Cardiac muscle cell (in vitro differentiated cells and primary cell): ENCODE data around the gene MTIF2. TPM values are rescaled to one million over a fixed set of nuclear protein-coding genes. Genes with fewer than 3 reads are reported as not detected.
"Not testable (repeated sequence)": the region's sequence is repeated elsewhere in the genome, so short reads cannot be mapped to it uniquely, and the experiment has no call there.

Experiments used
- DNase-seq, 2 donors: peaks; one replicate each; pipeline versions ENCODE4 v3.0.0 to v3.0.0-alpha.2; 2010 to 2017; ENCODE audit warnings: low read depth in 1 of 2, low spot score in 1 of 2
- H3K27ac ChIP-seq: fragments of 200-600 bp; sonication (generic); 2 replicates; pipeline ENCODE4 v1.5.1; 2016
- H3K27me3 ChIP-seq: fragments of 200-600 bp; sonication (generic); 2 replicates; pipeline ENCODE4 v1.6.0; 2016; ENCODE audit warnings: control low read depth
- H3K36me3 ChIP-seq: fragments of 200-600 bp; sonication (generic); 2 replicates; pipeline ENCODE4 v1.5.1; 2016; ENCODE audit warnings: control low read depth
- H3K4me1 ChIP-seq: fragments of 200-600 bp; sonication (generic); 2 replicates; pipeline ENCODE4 v1.8.1; 2017; ENCODE audit warnings: low read depth, mild to moderate bottlenecking, mixed run types
- H3K4me3 ChIP-seq: fragments of 200-600 bp; sonication (generic); 2 replicates; pipeline ENCODE4 v1.5.1; 2016; ENCODE audit warnings: mild to moderate bottlenecking
- H3K9me3 ChIP-seq: fragments of 200-600 bp; sonication (generic); 2 replicates; pipeline ENCODE4 v1.5.1; 2017; ENCODE audit warnings: low read depth, mild to moderate bottlenecking, control low read depth
- CTCF ChIP-seq: IDR thresholded peaks from 2 replicates; pipeline ENCODE4 v1.5.1; 2012; ENCODE audit warnings: low read depth, mild to moderate bottlenecking, low read length
- polyA plus RNA-seq: library from polyadenylated mRNA; unstranded; fragments of >200 nt; fragmentation: Nextera tagmentation; extraction: Ambion mirVana; gene quantifications from 2 replicates; pipeline ENCODE4 v1.2.1, GENCODE V29; 2016
- total RNA-seq: library from RNA; depleted of rRNA; stranded (reverse); fragments of >200 nt; gene quantifications from 2 replicates; pipeline ENCODE4 v1.2.3, GENCODE V29; 2016

MTIF2 gene
- total and polyA plus RNA-seq, 2 experiments from 2014 or later, result 15.4 to 25.6 TPM

- H3K9me3 ChIP-seq, result no peaks in the 10 kb centered on the region
- no peaks in the 10 kb centered on the region for H3K27me3 ChIP-seq
- no peaks in the 10 kb centered on the region for H3K4me1 ChIP-seq
- H3K36me3 ChIP-seq, result peaks cover 49% of the 10 kb centered on the region
- no peak for DNase-seq
- no peak for TF ChIP-seq CTCF
- no peak overlapping the region for H3K4me3 ChIP-seq
- no peak overlapping the region for H3K27ac ChIP-seq
Measured at GRCh38 chr2:55301277-55301676, 32.2 kb upstream of the MTIF2 start.

DNA sequence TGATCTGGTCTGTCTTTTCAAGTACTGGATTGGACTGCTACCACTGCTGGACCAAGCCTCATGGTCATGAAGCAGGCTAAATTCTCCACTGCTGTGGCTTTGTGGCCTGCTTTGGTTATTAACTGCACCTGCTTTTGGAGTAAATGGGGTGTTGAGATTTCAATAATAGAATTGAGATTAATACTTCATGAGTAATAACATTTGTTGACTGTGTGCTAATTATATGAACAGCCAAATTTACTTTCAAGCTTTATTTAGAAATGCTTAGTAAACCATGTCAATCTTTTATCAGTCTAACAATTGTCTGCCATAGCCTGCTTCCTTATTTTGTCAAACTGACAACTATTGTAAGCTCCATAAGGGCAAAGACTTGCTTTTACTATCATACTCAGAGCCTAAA lies 27.4 kb upstream of the MTIF2 start:
- Histone ChIP-seq H3K4me1 (peaks cover 6% of the 10 kb centered on the region), H3K36me3 (peaks cover 51% of the 10 kb centered on the region), H3K27ac (peak overlapping the region; percentile 55), H3K9me3 (no peaks in the 10 kb centered on the region), H3K4me3 (no peak overlapping the region), H3K27me3 (no peaks in the 10 kb centered on the region)
- no peak for TF ChIP-seq CTCF
- no peak for DNase-seq

GRCh38 chr2:55283083-55283482 lies 14.1 kb upstream of the MTIF2 start:
- no peak for DNase-seq
- H3K4me1 ChIP-seq, result no peaks in the 10 kb centered on the region
- H3K9me3 ChIP-seq, result no peaks in the 10 kb centered on the region
- H3K27me3 ChIP-seq, result no peaks in the 10 kb centered on the region
- no peak overlapping the region for H3K4me3 ChIP-seq
- H3K36me3 ChIP-seq, result peaks cover 3% of the 10 kb centered on the region
- no peak overlapping the region for H3K27ac ChIP-seq
- TF ChIP-seq CTCF, result no peak

DNA sequence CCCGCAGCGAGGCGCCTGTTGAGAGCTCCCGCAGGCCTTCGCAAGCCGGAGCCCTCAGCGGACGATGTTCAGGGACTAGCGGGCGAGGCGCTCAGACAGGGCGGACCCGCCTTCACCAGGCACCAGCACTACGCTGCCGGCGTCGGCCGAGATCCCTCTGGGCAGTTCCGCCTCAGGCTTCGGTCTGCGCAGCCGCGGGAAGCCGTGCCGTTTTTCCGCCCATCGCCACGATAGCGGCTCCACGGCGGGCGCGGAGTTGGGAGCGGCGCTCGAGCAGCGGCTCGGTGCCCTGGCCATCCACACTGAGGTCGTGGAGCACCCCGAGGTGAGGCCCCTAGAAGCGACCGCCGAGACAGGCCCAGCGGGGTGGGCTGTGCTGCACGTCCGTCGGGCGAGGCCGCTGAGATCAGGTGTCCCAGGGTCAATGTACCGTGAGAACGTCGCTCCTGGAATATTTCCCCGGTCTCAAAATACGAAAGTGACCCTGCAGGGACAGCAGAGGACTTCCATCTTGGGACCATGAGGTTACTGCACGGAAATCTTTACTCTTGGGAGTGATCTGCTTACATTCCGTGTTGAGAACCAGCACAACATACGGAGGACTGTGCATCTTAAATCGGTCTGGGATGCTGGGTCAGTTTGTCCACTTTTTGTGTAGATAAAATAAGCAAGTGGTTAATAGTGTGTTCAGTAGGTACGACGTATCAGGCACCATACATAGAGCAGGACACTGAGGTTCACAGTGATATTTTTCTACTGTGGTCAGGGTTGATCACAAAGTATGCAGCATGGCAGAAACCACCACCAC lies 13.3 kb upstream of the MTIF2 start:
- no peak overlapping the region for H3K27ac ChIP-seq
- peaks cover 3% of the 10 kb centered on the region for H3K36me3 ChIP-seq
- H3K4me1 ChIP-seq, result no peaks in the 10 kb centered on the region
- H3K27me3 ChIP-seq, result no peaks in the 10 kb centered on the region
- H3K4me3 ChIP-seq, result no peak overlapping the region
- no peak for TF ChIP-seq CTCF
- H3K9me3 ChIP-seq, result no peaks in the 10 kb centered on the region
- DNase-seq, result peak in 1 of 2 donors; percentile 93

DNA sequence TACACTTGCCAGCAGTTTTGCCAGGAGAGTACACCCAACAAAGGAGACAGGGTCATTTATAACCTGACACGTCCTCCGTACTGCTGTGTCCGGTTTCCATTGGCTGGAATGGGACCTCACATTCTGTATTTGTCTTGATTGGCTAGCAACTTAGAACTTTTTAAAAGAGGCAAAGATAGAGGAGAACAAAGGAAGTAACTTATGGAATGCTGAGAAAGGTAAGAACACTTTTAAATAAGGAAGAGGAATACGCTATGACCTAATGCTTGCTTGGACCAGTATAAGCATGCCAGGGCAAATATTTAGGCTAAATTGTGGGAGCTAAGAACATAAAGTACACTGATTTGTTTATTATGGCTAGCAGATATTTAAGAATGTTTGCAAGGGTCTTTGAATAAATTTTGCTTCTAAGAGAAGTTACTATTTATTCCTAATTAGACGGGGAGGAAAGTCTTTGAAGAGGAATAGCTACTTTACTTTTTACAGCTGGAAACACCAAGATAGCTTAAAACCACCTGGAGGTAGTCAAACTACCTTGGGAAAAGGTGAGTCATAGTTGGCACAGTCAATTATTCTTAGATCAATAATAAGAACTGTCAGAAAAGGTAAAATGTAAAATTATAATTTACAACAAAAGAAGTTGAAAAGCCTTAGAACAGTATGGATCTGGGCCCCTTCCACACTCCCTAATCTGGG lies 12.0 kb upstream of the MTIF2 start:
- H3K4me1 ChIP-seq, H3K27me3 ChIP-seq, H3K4me3 ChIP-seq, H3K9me3 ChIP-seq, DNase-seq, H3K27ac ChIP-seq, H3K36me3 ChIP-seq: not testable (repeated sequence)

DNA sequence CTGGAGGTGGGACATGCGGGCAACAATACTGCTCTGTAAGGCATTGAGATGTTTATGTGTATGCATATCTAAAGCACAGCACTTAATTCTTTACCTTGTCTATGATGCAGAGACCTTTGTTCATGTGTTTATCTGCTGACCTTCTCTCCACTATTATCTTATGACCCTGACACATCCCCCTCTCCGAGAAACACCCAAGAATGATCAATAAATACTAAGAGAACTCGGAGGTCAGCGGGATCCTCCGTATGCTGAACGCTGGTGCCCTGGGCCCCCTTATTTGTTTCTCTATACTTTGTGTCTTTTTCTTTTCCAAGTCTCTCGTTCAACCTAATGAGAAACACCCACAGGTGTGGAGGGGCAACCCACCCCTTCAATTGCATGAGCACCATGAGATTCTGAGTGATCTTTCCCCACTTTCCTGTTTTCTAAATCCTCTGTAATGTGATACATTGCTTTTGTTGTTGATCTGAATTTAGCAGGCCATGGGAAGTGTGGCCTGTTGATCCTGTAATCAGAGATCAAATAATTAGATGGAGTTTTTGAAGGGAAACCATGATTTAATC lies 10.9 kb upstream of the MTIF2 start:
- not testable (repeated sequence) for H3K27me3 ChIP-seq, H3K4me3 ChIP-seq, H3K36me3 ChIP-seq, H3K27ac ChIP-seq, H3K4me1 ChIP-seq, DNase-seq, H3K9me3 ChIP-seq

GRCh38 chr2:55279214-55279835 lies 10.3 kb upstream of the MTIF2 start:
- DNase-seq, H3K36me3 ChIP-seq, H3K4me1 ChIP-seq, H3K27ac ChIP-seq, H3K4me3 ChIP-seq, H3K9me3 ChIP-seq, H3K27me3 ChIP-seq: not testable (repeated sequence)
